NB4 (cell line): ENCODE measurements around the gene ADI1.
A peak's percentile ranks its signal among the peaks of the same experiment; 100 is the strongest.

Source experiments
- DNase-seq: peaks from one replicate; pipeline ENCODE4 v3.0.0; 2010; ENCODE audit warnings: low read depth
- H3K4me3 ChIP-seq: one replicate; pipeline ENCODE4 v1.5.1; 2011; ENCODE audit warnings: mild to moderate bottlenecking, low read depth, low read length, moderate library complexity
- MYC ChIP-seq: IDR thresholded peaks from 2 replicates; pipeline ENCODE4 v1.6.1; 2011; ENCODE audit warnings: low read depth, low read length
- POLR2A ChIP-seq: IDR thresholded peaks from 2 replicates; pipeline ENCODE4 v1.6.1; 2011; ENCODE audit warnings: mild to moderate bottlenecking; ENCODE audit not compliant: insufficient read length; ENCODE audit errors: extremely low read depth
- TF ChIP-seq, protein P1 (sequence below): IDR thresholded peaks from one replicate; pipeline ENCODE4 v1.5.1; 2012; ENCODE audit warnings: low read depth, low read length
- TF ChIP-seq, protein P2 (sequence below): IDR thresholded peaks from 2 replicates; pipeline ENCODE4 v1.6.1; 2011; ENCODE audit warnings: low read depth, low read length

The ADI1 gene

DNA sequence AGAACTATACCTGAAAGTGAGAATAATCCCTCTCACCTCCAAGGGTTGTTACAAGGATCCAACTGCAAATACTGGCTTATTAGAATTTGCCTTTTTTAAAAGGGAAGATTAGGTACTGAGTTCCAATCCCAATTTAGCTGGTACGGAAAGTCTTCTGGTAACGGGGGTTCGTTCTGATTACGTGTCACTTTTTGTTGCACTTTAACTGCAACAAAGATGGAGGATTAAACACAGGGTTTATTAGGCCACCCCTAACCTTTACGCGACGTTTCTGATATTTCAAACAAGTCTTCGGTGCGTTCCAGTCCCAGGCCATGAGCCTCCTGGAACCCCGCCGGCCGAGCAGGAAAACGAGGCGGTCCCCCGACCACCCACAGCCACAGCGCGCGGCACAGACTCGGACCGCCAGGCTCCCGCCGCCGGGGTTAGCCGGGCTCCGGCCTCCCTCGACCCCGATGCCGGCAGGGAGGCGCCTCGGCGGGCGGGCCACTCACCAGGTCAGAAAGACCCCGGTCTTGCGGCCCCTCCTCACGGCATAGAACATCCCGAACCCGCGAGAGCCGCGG, 38.4 kb upstream of the ADI1 start:
- no peak for TF ChIP-seq POLR2A
- TF ChIP-seq, protein P1, sequence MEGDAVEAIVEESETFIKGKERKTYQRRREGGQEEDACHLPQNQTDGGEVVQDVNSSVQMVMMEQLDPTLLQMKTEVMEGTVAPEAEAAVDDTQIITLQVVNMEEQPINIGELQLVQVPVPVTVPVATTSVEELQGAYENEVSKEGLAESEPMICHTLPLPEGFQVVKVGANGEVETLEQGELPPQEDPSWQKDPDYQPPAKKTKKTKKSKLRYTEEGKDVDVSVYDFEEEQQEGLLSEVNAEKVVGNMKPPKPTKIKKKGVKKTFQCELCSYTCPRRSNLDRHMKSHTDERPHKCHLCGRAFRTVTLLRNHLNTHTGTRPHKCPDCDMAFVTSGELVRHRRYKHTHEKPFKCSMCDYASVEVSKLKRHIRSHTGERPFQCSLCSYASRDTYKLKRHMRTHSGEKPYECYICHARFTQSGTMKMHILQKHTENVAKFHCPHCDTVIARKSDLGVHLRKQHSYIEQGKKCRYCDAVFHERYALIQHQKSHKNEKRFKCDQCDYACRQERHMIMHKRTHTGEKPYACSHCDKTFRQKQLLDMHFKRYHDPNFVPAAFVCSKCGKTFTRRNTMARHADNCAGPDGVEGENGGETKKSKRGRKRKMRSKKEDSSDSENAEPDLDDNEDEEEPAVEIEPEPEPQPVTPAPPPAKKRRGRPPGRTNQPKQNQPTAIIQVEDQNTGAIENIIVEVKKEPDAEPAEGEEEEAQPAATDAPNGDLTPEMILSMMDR: no peak
- TF ChIP-seq, protein P2, sequence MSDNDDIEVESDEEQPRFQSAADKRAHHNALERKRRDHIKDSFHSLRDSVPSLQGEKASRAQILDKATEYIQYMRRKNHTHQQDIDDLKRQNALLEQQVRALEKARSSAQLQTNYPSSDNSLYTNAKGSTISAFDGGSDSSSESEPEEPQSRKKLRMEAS: no peak
- TF ChIP-seq MYC: no peak
- H3K4me3 ChIP-seq: peak overlapping the region; percentile 84
- no peak for DNase-seq

DNA sequence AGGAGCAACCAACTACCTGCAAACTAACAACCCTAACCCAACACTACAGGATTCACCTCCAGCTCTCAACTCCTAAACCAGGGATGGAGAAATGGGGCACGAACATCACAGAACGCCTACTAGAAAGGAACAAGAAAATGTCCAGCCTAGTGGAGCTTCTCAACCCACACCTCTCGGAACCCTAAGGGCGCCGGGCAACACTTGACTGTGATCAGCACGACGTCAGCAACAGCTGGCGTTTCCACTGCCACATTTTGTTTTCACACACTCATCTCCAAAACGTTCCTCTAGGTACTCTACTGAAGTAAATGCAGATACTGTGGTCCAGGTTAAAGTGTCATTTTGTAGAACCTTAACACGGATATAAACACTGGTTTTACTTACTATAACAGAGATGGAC, 34.6 kb upstream of the ADI1 start:
- TF ChIP-seq POLR2A: no peak
- TF ChIP-seq, protein P1: no peak
- TF ChIP-seq, protein P2: no peak
- TF ChIP-seq MYC: no peak
- no peak for DNase-seq

DNA sequence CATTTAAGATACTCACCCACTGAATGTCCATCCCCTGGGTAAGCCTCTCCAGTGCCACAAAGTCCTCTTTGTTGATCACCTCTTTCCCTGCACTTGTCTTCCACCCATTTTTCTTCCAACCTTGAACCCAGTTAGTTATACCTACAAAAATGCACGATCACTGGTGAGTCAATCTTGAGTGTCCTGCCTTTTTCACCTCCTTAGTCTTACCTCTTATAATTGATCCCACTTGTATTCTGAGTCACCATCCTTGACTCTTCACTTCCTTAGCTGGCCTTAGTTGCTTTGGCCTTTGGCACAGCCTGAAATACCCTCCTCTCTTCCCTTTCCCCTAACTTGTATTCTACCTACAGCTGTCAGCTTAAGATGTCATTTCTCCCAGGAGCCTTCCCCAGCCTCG, 28.6 kb upstream of the ADI1 start:
- DNase-seq: no peak
- no peak overlapping the region for H3K4me3 ChIP-seq
- TF ChIP-seq, protein P2: no peak
- TF ChIP-seq POLR2A: no peak
- TF ChIP-seq, protein P1: no peak
- no peak for TF ChIP-seq MYC

More for the DNA sequence above, 34.6 kb upstream of the ADI1 start:
- no peak overlapping the region for H3K4me3 ChIP-seq

DNA sequence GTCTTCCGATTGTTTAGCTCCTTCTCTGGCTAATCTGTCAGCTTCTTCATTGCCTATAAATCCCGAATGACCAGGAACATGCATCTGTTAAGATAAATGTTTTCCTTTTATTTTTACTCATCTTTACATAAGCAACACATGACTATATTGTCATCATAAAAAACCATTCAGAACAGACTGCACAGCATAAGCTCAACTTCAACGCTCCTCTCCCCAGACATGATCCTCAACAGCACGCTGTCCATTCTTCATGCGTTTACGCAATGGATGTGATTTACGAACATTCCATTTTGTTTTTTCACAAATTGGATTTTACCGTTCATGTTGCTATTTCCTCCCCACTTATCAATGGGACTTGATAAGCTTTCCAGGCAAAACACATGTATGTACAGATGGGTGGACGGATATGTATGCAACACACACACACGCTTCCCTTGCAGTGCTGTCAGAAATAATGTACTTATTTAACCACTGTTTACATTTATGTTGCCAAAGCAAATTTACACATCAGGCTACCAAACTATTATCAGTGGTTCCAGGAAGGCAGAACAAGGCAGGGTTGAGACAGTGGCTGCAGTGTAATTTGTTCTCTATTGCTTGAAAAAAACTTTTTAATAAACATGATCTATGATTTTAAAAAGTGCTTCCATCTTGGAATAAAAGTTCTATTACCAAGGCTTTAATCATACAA, 26.6 kb upstream of the ADI1 start:
- no peak for DNase-seq

DNA sequence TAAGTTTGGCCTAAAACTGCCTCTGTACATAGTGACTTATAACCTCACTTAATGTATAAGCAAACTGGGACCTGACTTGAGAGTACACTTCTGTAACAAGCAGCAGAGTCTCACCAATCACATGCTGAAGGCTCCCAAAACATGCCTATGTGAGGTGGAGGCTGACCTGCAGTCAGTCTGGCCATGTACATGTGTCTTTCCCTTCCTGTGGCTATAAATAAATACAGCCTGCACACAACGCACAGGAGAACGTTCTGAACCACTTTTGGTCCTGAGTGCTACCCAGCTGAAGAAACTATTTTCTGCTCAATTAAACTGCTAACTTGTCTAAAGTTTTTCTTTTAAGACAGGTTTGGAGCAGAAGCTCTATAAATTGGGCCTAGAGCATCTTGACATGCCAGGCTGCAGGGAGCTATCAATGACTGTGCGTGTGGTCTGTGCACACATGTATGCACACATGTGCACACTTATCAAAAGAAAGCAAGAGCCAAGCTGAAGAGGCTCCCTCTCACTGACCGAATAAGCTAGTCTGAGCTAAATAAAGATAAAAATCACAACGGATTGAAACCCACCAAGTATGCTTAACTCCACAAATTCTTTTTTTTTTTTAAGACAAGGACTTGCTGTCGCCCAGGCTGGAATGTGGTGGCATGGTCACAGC, 23.8 kb upstream of the ADI1 start:
- no peak for DNase-seq
- TF ChIP-seq POLR2A (no peak), MYC (no peak)
- TF ChIP-seq, protein P1: no peak
- TF ChIP-seq, protein P2: no peak
- no peak overlapping the region for H3K4me3 ChIP-seq

More for the DNA sequence above, 26.6 kb upstream of the ADI1 start:
- no peak overlapping the region for H3K4me3 ChIP-seq
- TF ChIP-seq MYC (no peak), POLR2A (no peak)
- TF ChIP-seq, protein P1: no peak
- TF ChIP-seq, protein P2: no peak
